VCaP (cell line): ENCODE data around the gene MAB21L3.

Experiments used
- H3K27ac ChIP-seq: fragments of 450-650 bp; 2 replicates; pipeline ENCODE4 v1.5.1; 2017
- TF ChIP-seq, protein P1 (sequence below): fragments of 450-650 bp; conservative IDR thresholded peaks from 2 replicates; pipeline ENCODE4 v1.5.1; 2017; ENCODE audit warnings: mild to moderate bottlenecking, moderate library complexity

Gene MAB21L3

DNA sequence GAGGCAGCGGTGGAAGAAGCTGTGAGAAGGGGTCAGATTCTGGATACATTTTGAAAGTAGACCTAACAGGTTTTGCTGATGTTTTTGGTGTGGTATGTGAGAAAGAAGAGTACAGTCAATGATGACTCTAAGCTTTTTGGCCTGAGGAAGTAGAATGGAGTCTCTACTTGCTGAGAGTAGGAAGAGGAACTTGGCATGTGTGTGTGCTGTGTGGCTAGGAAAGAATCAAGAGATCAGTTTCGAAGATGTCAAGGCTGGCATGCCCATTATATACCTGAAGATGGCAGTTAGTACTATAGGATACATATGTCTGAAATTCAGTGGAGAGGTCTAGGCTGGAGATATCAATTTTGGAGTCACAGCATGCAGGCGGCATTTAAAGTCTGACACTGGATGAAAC is 64.4 kb downstream of the MAB21L3 start:
- H3K27ac ChIP-seq: no peak overlapping the region
- TF ChIP-seq, protein P1, sequence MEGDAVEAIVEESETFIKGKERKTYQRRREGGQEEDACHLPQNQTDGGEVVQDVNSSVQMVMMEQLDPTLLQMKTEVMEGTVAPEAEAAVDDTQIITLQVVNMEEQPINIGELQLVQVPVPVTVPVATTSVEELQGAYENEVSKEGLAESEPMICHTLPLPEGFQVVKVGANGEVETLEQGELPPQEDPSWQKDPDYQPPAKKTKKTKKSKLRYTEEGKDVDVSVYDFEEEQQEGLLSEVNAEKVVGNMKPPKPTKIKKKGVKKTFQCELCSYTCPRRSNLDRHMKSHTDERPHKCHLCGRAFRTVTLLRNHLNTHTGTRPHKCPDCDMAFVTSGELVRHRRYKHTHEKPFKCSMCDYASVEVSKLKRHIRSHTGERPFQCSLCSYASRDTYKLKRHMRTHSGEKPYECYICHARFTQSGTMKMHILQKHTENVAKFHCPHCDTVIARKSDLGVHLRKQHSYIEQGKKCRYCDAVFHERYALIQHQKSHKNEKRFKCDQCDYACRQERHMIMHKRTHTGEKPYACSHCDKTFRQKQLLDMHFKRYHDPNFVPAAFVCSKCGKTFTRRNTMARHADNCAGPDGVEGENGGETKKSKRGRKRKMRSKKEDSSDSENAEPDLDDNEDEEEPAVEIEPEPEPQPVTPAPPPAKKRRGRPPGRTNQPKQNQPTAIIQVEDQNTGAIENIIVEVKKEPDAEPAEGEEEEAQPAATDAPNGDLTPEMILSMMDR: no peak

DNA sequence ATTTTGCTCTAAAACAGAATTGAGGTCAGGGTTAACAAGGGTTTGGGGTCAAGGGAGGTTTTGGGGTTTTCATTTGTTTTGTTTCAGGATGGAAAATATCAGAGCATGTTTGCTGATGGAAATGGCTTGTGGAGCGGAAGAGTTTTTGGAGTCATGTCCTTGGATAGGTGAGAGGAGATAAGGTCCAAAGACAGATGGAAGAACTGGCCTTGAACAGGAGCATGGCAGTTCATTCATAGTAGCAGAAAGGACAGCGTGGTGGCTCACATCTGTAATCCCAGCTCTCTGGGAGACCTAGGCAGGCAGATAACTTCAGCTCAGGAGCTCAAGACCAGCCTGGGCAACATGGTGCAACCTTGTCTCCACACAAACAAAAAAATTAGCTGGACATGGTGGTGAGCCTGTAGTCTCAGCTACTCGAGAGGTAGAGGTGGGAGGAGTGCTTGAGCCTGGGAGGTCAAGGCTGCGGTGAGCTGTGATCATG is 65.1 kb downstream of the MAB21L3 start:
- TF ChIP-seq, protein P1: no peak

DNA sequence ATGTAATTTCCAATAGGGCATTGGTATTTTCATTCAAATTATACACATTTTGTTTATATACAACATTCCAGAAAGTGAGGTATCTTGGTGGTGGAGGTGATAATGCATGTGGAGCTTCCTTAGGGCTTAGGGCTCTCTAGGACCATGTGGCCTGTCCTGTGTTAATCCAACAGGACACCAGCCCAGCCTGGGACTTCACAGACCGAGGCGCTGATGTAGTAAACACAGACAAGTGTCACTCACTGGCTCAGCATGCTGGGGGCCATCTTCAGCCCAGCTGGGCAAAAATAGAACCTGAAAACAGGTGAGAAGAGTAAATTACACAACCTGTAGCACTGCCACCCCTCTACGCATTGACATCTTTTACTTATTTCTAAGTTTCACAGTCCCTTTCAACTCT is 66.7 kb downstream of the MAB21L3 start:
- peak overlapping the region; percentile 58; the same call in 1 of the 2 replicates for H3K27ac ChIP-seq
- TF ChIP-seq, protein P1: no peak

More for the DNA sequence above, 65.1 kb downstream of the MAB21L3 start:
- H3K27ac ChIP-seq: no peak overlapping the region

DNA sequence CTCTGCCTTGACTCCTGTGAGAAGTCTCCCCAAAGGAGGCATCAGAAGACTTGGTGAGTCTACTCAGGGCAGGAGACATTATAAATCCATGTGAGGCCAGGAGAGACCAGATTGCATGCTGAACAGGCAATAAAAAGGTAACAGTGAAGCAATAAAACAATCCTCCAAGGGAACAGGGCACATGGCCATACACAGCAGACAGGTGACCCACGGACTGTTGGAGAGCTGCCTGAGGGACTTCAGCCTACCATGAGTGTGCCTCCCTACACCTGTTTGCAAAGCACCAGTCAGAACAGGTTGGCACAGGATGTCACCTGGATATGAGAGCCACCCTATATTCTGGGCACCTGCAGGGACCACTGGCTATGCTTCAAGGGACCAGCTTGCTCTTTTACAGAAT is 67.6 kb downstream of the MAB21L3 start:
- peak overlapping the region; percentile 58 for H3K27ac ChIP-seq
- TF ChIP-seq, protein P1: no peak

DNA sequence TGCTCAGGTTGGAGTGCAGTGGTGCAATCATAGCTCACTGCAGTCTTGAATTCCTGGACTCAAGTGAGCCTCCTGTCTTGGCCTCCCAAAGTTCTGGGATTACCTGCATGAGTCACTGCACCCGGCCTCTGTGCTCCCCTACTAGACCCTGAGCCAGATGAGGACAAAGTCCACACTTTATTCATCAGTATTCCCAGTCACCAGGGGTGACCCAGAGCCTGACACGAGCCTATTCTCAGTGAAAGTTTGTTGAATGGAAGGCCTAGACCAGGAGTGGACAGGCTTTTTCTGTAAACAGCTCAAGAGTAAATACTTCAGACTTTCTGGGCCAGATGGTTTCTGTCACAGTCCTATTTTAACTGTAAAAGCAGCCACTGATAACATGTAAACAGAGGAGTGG is 68.2 kb downstream of the MAB21L3 start:
- TF ChIP-seq, protein P1: no peak
- peak overlapping the region; percentile 58 for H3K27ac ChIP-seq

DNA sequence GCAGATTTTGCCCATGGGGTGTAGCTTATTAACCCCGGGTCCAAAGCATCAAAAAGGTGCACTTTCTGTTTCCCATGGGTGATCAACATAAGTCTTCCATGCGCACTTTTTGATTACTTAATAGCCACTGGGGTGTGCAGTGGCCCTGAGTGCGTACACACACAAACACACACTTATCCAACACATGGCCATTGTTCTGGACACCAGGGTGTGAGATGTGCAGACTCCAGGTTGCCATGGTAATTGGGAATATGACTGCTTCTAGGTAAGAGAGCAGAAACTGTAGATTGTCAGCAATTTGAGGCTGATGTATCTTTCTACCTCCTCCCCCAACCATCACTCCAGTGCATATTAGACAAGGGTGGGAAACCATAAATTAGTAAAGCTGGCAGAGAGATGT is 68.8 kb downstream of the MAB21L3 start:
- TF ChIP-seq, protein P1: no peak
- peak overlapping the region; percentile 58; the same call in 1 of the 2 replicates for H3K27ac ChIP-seq

DNA sequence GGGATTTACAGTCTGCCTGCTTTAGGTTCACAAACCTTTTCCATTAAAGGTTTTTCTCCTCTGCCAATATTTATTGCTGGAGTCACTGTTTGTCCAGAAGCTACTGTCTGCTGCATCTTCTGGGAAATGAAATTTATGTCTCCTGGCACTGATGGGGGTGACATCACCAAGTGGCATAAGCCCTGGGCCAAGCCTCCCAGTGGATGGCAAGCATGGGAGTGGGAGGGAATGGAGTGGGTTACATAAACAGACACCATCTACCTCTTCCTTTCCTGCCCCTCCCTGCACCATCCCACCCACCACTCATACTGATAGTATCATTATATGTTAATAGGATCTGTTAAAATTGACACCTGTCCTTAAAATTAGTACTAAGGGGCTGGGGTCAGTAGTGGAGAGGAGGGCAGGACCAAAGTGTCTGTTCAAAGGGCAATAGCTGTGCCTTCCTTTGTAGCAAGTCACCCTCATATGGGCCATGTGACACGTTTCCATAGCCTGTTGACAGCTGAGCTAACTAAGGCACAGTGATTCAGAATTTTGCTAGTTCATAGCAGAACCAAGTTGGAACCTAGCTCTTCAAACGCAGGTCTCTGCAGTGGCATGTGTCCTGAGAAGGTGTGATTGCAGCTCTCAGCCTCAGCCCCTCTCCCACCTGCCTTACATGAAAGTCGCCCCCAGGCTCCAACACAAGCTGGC is 71.0 kb downstream of the MAB21L3 start:
- no peak overlapping the region for H3K27ac ChIP-seq
- TF ChIP-seq, protein P1: no peak
